ENCODE measurements around the gene MFAP1. TPM values are rescaled to one million over a fixed set of nuclear protein-coding genes. Genes with fewer than 3 reads are reported as not detected.

MFAP1 gene
- 28.4 and 31.1 TPM in 2 replicates for total RNA-seq
- 41.4 and 45.0 TPM in 2 replicates for polyA plus RNA-seq
- polyA plus RNA-seq (2012), result 32.9 and 34.4 TPM in 2 replicates
- 2.7 and 5.2 TPM in 2 replicates for polyA minus RNA-seq (ENCODE audit: low replicate concordance)

DNA sequence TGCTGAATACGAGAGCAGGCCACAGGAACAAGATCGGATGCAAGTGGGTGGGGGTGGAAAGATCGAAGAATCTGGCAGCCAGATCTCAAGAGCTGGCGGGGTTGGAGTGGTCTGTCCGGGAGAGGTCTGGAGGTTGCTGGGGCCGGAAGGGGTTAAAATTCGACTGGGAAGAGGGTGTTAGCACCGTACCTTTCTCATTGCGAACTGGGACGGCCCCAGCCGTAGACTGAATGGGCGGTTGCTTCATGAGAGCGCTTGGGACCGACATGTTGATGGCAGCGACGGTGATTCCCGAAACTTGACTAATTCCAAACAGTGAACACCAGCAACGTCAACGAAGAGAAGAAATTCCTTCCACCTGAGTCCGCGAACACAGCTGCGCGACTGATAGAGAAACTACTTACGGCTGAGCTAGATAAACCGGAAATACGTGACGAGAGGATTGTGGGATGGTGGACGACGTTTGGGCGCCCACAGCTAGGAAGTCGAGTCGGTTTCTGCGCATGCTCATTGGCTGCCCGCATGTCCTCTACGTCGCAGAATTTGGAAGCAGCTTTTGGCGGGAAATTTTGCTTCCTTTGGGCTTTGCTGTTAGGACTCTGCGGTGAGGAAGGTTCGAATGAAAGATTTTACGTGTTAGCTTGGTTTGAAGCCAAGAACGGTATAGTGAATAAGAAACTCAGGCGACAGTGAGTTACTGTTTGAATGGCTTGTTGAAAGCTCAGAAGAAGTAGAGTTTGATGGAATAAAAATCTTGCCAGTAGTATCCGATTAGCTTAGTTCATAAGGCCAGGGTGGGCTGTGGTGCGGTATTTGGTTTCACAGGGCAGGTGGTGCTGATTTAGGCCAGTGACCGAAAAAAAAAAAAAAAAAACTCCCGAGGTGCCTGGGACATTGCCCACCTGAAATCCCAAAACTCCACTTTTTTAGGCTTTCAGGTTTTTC is at the start of gene MFAP1:
Gene MFAP1 (minus strand): TSS at position 389 of the 945 bp plus-strand sequence. CDS start 121 bp downstream, at position 268.
- H3K4me2 ChIP-seq (ENCODE audit: extremely low read depth, insufficient read depth, low read length), result peak within 1 kb of the TSS; percentile 82
- H3K27ac ChIP-seq (ENCODE audit: insufficient read depth, low read length), result peak within 1 kb of the TSS; percentile 98
- H3K9ac ChIP-seq (ENCODE audit: insufficient read depth, low read length), result peak within 1 kb of the TSS; percentile 93
- no peaks in the 10 kb centered on the region for H3K27me3 ChIP-seq (ENCODE audit: control insufficient read depth, insufficient read depth, low read length)
- H3K36me3 ChIP-seq (ENCODE audit: control insufficient read depth, insufficient read depth, low read length), result no peaks in the 10 kb centered on the region
- H3K79me2 ChIP-seq (ENCODE audit: control insufficient read depth, insufficient read depth, low read length), result peaks cover 59% of the 10 kb centered on the region
- peak; percentile 98 for DNase-seq (ENCODE audit: low read depth in 2 of 2)
- H3K9me3 ChIP-seq (ENCODE audit: control insufficient read depth, insufficient read depth, low read depth, low read length), result no peaks in the 10 kb centered on the region
- no peak for TF ChIP-seq EZH2 (IDR thresholded peaks at IDR 0.05; ENCODE audit: low read length, missing control alignments)
- TF ChIP-seq CTCF (conservative IDR thresholded peaks at IDR 0.05 in 1 of 2, IDR thresholded peaks at IDR 0.05 in 1 of 2; ENCODE audit: low read depth in 1 of 2, low read length in 2 of 2), result no peak
- H2AFZ ChIP-seq (ENCODE audit: low read length), result peak within 1 kb of the TSS; percentile 43
- peak within 1 kb of the TSS; percentile 63 to 98 (median 83) for H3K4me3 ChIP-seq (replicated peaks in 1 of 4; ENCODE audit: control extremely low read depth in 1 of 4, insufficient read depth in 1 of 4, low read depth in 3 of 4, low read length in 4 of 4)
- H3K4me1 ChIP-seq (ENCODE audit: control insufficient read depth, extremely low read depth, insufficient read depth, low read length), result peaks cover 3% of the 10 kb centered on the region
- no peaks in the 10 kb centered on the region for H4K20me1 ChIP-seq (ENCODE audit: control insufficient read depth, extremely low read depth, insufficient read depth, low read length)

DNA sequence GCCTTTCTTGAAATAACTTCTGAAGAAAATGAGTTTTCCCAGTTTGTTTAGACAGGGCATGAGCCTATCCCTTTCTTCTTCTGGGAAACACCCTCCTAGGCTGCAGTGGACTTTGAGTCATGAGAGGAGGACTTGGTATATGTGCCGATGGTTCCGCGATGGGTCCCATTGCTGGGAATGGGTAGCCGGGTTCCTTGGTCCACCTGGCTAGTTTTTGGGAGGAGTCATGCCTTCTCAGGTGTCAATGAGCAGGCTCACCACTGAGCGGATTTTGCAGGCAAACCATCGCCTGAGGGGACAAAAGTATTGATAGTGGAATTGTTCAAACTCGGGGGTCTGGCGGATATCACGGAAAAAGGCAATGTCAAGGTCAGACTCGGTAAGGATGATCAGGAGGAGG is 49.2 kb upstream of the MFAP1 start:
- no peak overlapping the region for H2AFZ ChIP-seq (ENCODE audit: low read length)

More for the DNA sequence above, 49.2 kb upstream of the MFAP1 start:
- Histone ChIP-seq H3K36me3 (ENCODE audit: control insufficient read depth, insufficient read depth, low read length) (peaks cover 3% of the 10 kb centered on the region), H3K4me1 (ENCODE audit: control insufficient read depth, extremely low read depth, insufficient read depth, low read length) (no peaks in the 10 kb centered on the region), H4K20me1 (ENCODE audit: control insufficient read depth, extremely low read depth, insufficient read depth, low read length) (no peaks in the 10 kb centered on the region), H3K27ac (ENCODE audit: insufficient read depth, low read length) (no peak overlapping the region), H3K9me3 (ENCODE audit: control insufficient read depth, insufficient read depth, low read depth, low read length) (no peaks in the 10 kb centered on the region), H3K27me3 (ENCODE audit: control insufficient read depth, insufficient read depth, low read length) (no peaks in the 10 kb centered on the region), H3K9ac (ENCODE audit: insufficient read depth, low read length) (no peak overlapping the region), H3K4me3 (replicated peaks in 1 of 4; ENCODE audit: control extremely low read depth in 1 of 4, insufficient read depth in 1 of 4, low read depth in 3 of 4, low read length in 4 of 4) (no peak overlapping the region), H3K4me2 (ENCODE audit: extremely low read depth, insufficient read depth, low read length) (no peak overlapping the region), H3K79me2 (ENCODE audit: control insufficient read depth, insufficient read depth, low read length) (no peaks in the 10 kb centered on the region)
- no peak for DNase-seq (ENCODE audit: low read depth in 2 of 2)
- TF ChIP-seq EZH2 (IDR thresholded peaks at IDR 0.05; ENCODE audit: low read length, missing control alignments) (no peak), CTCF (conservative IDR thresholded peaks at IDR 0.05 in 1 of 2, IDR thresholded peaks at IDR 0.05 in 1 of 2; ENCODE audit: low read depth in 1 of 2, low read length in 2 of 2) (no peak)

All from fibroblast of lung (primary cell).